Activated CD8-positive, alpha-beta memory T cell treated with anti-CD3 and anti-CD28 coated beads, Interleukin-2, amount 10 ng/mL, durations not matched to agents 7 days and 5 days (primary cell): ENCODE results near the gene ZNF692. TPM values are rescaled to one million over a fixed set of nuclear protein-coding genes. Genes with fewer than 3 reads are reported as not detected.
"Not testable (repeated sequence)": the region's sequence is repeated elsewhere in the genome, so short reads cannot be mapped to it uniquely, and the experiment has no call there.

ENCODE experiments used
- ATAC-seq: fragments of 150-1000 bp; cut with Tn5 transposase; one replicate; pipeline ENCODE4 v1.10.0; 2021; ENCODE audit warnings: moderate library complexity
- CTCF ChIA-PET: fragments of 350-600 bp; sonication (Branson Sonifier 250); formaldehyde crosslinking; loops from one replicate; lab custom pipeline; 2021; ENCODE audit warnings: antibody characterized with exemption; lab: Charles Lee
- DNase-seq: peaks from one replicate; pipeline ENCODE4 v3.0.0-alpha.2; 2020
- H3K27ac Mint-ChIP-seq: one replicate; pipeline ENCODE4 v1.8.0; 2021; ENCODE audit warnings: mild to moderate bottlenecking, mixed read lengths
- H3K27me3 Mint-ChIP-seq: one replicate; pipeline ENCODE4 v1.8.0; 2021; ENCODE audit warnings: mixed read lengths
- H3K36me3 Mint-ChIP-seq: one replicate; pipeline ENCODE4 v1.8.0; 2021; ENCODE audit warnings: mild to moderate bottlenecking, mixed read lengths
- H3K4me1 Mint-ChIP-seq: one replicate; pipeline ENCODE4 v1.8.0; 2021; ENCODE audit warnings: mixed read lengths
- H3K4me3 Mint-ChIP-seq: one replicate; pipeline ENCODE4 v1.8.0; 2021; ENCODE audit warnings: mild to moderate bottlenecking, moderate library complexity, mixed read lengths
- H3K9me3 Mint-ChIP-seq: one replicate; pipeline ENCODE4 v1.8.0; 2022; ENCODE audit warnings: low read depth, mixed read lengths
- total RNA-seq, 2 experiments: library from RNA; stranded (reverse); gene quantifications; one replicate each; pipeline ENCODE4 v1.2.3, GENCODE V29; 2021

The ZNF692 gene
- total RNA-seq, 2 experiments from 2014 or later, result 70.5 to 74.9 TPM

- Mint-ChIP-seq H3K27ac (no peak overlapping the region), H3K36me3 (peaks cover 17% of the 10 kb centered on the region), H3K27me3 (no peaks in the 10 kb centered on the region), H3K4me1 (peaks cover 15% of the 10 kb centered on the region), H3K9me3 (no peaks in the 10 kb centered on the region), H3K4me3 (no peak overlapping the region)
- DNase-seq (peak; percentile 21), ATAC-seq (no peak)
- CTCF ChIA-PET, result no interaction called here
Observed at GRCh38 chr1:248813546-248813945, 45.3 kb downstream of the ZNF692 start.

- H3K4me1 Mint-ChIP-seq, result peaks cover 12% of the 10 kb centered on the region
- no peaks in the 10 kb centered on the region for H3K9me3 Mint-ChIP-seq
- ATAC-seq (no peak), DNase-seq (peak; percentile 36)
- no peaks in the 10 kb centered on the region for H3K27me3 Mint-ChIP-seq
- H3K4me3 Mint-ChIP-seq, result no peak overlapping the region
- peaks cover 17% of the 10 kb centered on the region for H3K36me3 Mint-ChIP-seq
- H3K27ac Mint-ChIP-seq, result no peak overlapping the region
- CTCF ChIA-PET, result no interaction called here
Observed at GRCh38 chr1:248812736-248813425, 46.0 kb downstream of the ZNF692 start.

- CTCF ChIA-PET, result no interaction called here
- H3K27ac Mint-ChIP-seq, result no peak overlapping the region
- H3K4me1 Mint-ChIP-seq, result peaks cover 10% of the 10 kb centered on the region
- ATAC-seq, result no peak
- H3K36me3 Mint-ChIP-seq, result peaks cover 17% of the 10 kb centered on the region
- no peaks in the 10 kb centered on the region for H3K9me3 Mint-ChIP-seq
- H3K27me3 Mint-ChIP-seq, result no peaks in the 10 kb centered on the region
- H3K4me3 Mint-ChIP-seq, result no peak overlapping the region
- DNase-seq, result no peak
Observed at GRCh38 chr1:248811514-248812490, 47.1 kb downstream of the ZNF692 start.

GRCh38 chr1:248810727-248811513 is 48.0 kb downstream of the ZNF692 start:
- CTCF ChIA-PET, result no interaction called here

GRCh38 chr1:248810000-248810726 is 48.7 kb downstream of the ZNF692 start:
- CTCF ChIA-PET, result no interaction called here
- Mint-ChIP-seq H3K36me3 (peaks cover 10% of the 10 kb centered on the region), H3K9me3 (no peaks in the 10 kb centered on the region), H3K4me1 (peaks cover 6% of the 10 kb centered on the region), H3K4me3 (no peak overlapping the region), H3K27ac (peak overlapping the region; percentile 29), H3K27me3 (no peaks in the 10 kb centered on the region)
- no peak for ATAC-seq
- no peak for DNase-seq

More at GRCh38 chr1:248810727-248811513, 48.0 kb downstream of the ZNF692 start:
- no peaks in the 10 kb centered on the region for H3K27me3 Mint-ChIP-seq
- no peak overlapping the region for H3K27ac Mint-ChIP-seq
- H3K4me3 Mint-ChIP-seq, result no peak overlapping the region
- H3K36me3 Mint-ChIP-seq, result peaks cover 15% of the 10 kb centered on the region
- H3K4me1 Mint-ChIP-seq, result peaks cover 2% of the 10 kb centered on the region
- DNase-seq (no peak), ATAC-seq (no peak)
- H3K9me3 Mint-ChIP-seq, result no peaks in the 10 kb centered on the region

- Mint-ChIP-seq H3K36me3 (peaks cover 7% of the 10 kb centered on the region), H3K4me3 (no peak overlapping the region), H3K27me3 (no peaks in the 10 kb centered on the region), H3K27ac (no peak overlapping the region), H3K9me3 (no peaks in the 10 kb centered on the region), H3K4me1 (peaks cover 9% of the 10 kb centered on the region)
- ATAC-seq, result no peak
- CTCF ChIA-PET, result interaction anchor here (1.8 kb wide), 1 partner anchor 405 kb away, joined by 6 read pairs; no protein-coding TSS in a partner anchor
- no peak for DNase-seq
Observed at GRCh38 chr1:248808876-248809275, 50.0 kb downstream of the ZNF692 start.

- H3K36me3 Mint-ChIP-seq, result no peaks in the 10 kb centered on the region
- no peak overlapping the region for H3K4me3 Mint-ChIP-seq
- H3K4me1 Mint-ChIP-seq, result peaks cover 9% of the 10 kb centered on the region
- no peak overlapping the region for H3K27ac Mint-ChIP-seq
- H3K9me3 Mint-ChIP-seq, result no peaks in the 10 kb centered on the region
- H3K27me3 Mint-ChIP-seq, result no peaks in the 10 kb centered on the region
- CTCF ChIA-PET, result interaction anchor here (0.6 to 1.9 kb wide), 12 partner anchors 9 to 1416 kb away, joined by 3 to 6 read pairs (median 3); no protein-coding TSS in a partner anchor
- peak; percentile 63 for DNase-seq
- ATAC-seq, result peak; percentile 88
Observed at GRCh38 chr1:248807067-248807737, 51.7 kb downstream of the ZNF692 start.

GRCh38 chr1:248805876-248806275 is 53.0 kb downstream of the ZNF692 start:
- no peak for ATAC-seq
- CTCF ChIA-PET, result interaction anchor here (1.0 to 1.7 kb wide), 6 partner anchors 10 to 111 kb away, joined by 3 to 6 read pairs (median 3); no protein-coding TSS in a partner anchor
- Mint-ChIP-seq H3K27ac (no peak overlapping the region), H3K4me1 (peaks cover 9% of the 10 kb centered on the region), H3K27me3 (peaks cover 3% of the 10 kb centered on the region), H3K4me3 (no peak overlapping the region), H3K36me3 (no peaks in the 10 kb centered on the region), H3K9me3 (no peaks in the 10 kb centered on the region)
- DNase-seq, result no peak

- DNase-seq, result no peak
- CTCF ChIA-PET, result interaction anchor here (1.0 to 1.7 kb wide), 6 partner anchors 10 to 401 kb away, joined by 3 to 6 read pairs (median 4); no protein-coding TSS in a partner anchor
- ATAC-seq, result no peak
- Mint-ChIP-seq H3K4me3 (no peak overlapping the region), H3K27me3 (peaks cover 8% of the 10 kb centered on the region), H3K36me3 (no peaks in the 10 kb centered on the region), H3K27ac (no peak overlapping the region), H3K9me3 (no peaks in the 10 kb centered on the region), H3K4me1 (peaks cover 9% of the 10 kb centered on the region)
Observed at GRCh38 chr1:248804771-248805681, 53.9 kb downstream of the ZNF692 start.

GRCh38 chr1:248803501-248803900 is 55.4 kb downstream of the ZNF692 start:
- CTCF ChIA-PET, H3K27ac Mint-ChIP-seq, DNase-seq, H3K4me3 Mint-ChIP-seq, H3K9me3 Mint-ChIP-seq, ATAC-seq, H3K36me3 Mint-ChIP-seq, H3K4me1 Mint-ChIP-seq: not testable (repeated sequence)
- H3K27me3 Mint-ChIP-seq, result peaks cover 17% of the 10 kb centered on the region

GRCh38 chr1:248802454-248802853 is 56.4 kb downstream of the ZNF692 start:
- CTCF ChIA-PET, result no interaction called here
- H3K27ac Mint-ChIP-seq, result no peak overlapping the region
- H3K27me3 Mint-ChIP-seq, result peaks cover 26% of the 10 kb centered on the region
- peaks cover 9% of the 10 kb centered on the region for H3K4me1 Mint-ChIP-seq
- H3K4me3 Mint-ChIP-seq, result no peak overlapping the region
- H3K36me3 Mint-ChIP-seq, result no peaks in the 10 kb centered on the region
- H3K9me3 Mint-ChIP-seq, result no peaks in the 10 kb centered on the region
- ATAC-seq (no peak), DNase-seq (no peak)
